Retinal pigment epithelial cell (primary cell): ENCODE measurements around the gene ARHGEF11.
A peak's percentile ranks its signal among the peaks of the same experiment; 100 is the strongest.

Experiments used
- DNase-seq: peaks from one replicate; pipeline ENCODE4 v3.0.0-alpha.2; 2010; ENCODE audit warnings: low read depth
- H3K4me3 ChIP-seq: 2 replicates; pipeline ENCODE4 v1.5.1; 2011; ENCODE audit warnings: mild to moderate bottlenecking, low read length, control low read depth, moderate library complexity
- CTCF ChIP-seq: conservative IDR thresholded peaks from 2 replicates; pipeline ENCODE4 v1.5.1; 2011; ENCODE audit warnings: low read depth, low read length, control low read depth, inconsistent platforms

ARHGEF11 gene

GRCh38 chr1:156973417-156973816, 72.1 kb downstream of the ARHGEF11 start:
- DNase-seq: no peak
- H3K4me3 ChIP-seq: no peak overlapping the region
- TF ChIP-seq CTCF: no peak

GRCh38 chr1:156970017-156970416, 75.5 kb downstream of the ARHGEF11 start:
- TF ChIP-seq CTCF: peak; percentile 25
- no peak for DNase-seq
- no peak overlapping the region for H3K4me3 ChIP-seq

GRCh38 chr1:156969496-156969895, 76.0 kb downstream of the ARHGEF11 start:
- no peak for TF ChIP-seq CTCF
- DNase-seq: no peak
- H3K4me3 ChIP-seq: no peak overlapping the region

- TF ChIP-seq CTCF: no peak
- no peak for DNase-seq
- H3K4me3 ChIP-seq: no peak overlapping the region
These were observed 81.1 kb downstream of the ARHGEF11 start for GRCh38 chr1:156964441-156964840.

GRCh38 chr1:156963621-156964020, 81.9 kb downstream of the ARHGEF11 start:
- DNase-seq: no peak

GRCh38 chr1:156961709-156962108, 83.8 kb downstream of the ARHGEF11 start:
- H3K4me3 ChIP-seq: no peak overlapping the region
- TF ChIP-seq CTCF: peak; percentile 32
- DNase-seq: no peak

More at GRCh38 chr1:156963621-156964020, 81.9 kb downstream of the ARHGEF11 start:
- H3K4me3 ChIP-seq: no peak overlapping the region
- TF ChIP-seq CTCF: no peak

GRCh38 chr1:156959925-156960324, 85.6 kb downstream of the ARHGEF11 start:
- no peak overlapping the region for H3K4me3 ChIP-seq
- TF ChIP-seq CTCF: no peak
- DNase-seq: no peak
